ENCODE results near the gene RPS6KA1. TPM values are rescaled to one million over a fixed set of nuclear protein-coding genes. Genes with fewer than 3 reads are reported as not detected.

Gene RPS6KA1
- polyA plus RNA-seq, 1 donor (not counting 4 experiments of a cell fraction or from before 2014, with no cell fraction given) = 65.9 TPM

- peaks cover 37 to 49% of the 10 kb centered on the region in 2 experiments for H3K36me3 ChIP-seq (ENCODE audit: control insufficient read depth in 2 of 2, extremely low read depth in 1 of 2, insufficient read depth in 2 of 2, low read length in 2 of 2)
- no peak overlapping the region for H3K9ac ChIP-seq (ENCODE audit: control insufficient read depth, extremely low read depth, insufficient read depth, low read length)
- H3K9me1 ChIP-seq (ENCODE audit: control insufficient read depth, extremely low read depth, insufficient read depth, low read length) = no peaks in the 10 kb centered on the region
- DNase-seq (ENCODE audit: low read depth, low spot score) = no peak
- dilution Hi-C loops (cut with MboI; ENCODE audit: extremely low pct_ligation_motif_present, low sequenced_read_pairs) = no loop called here
- H3K79me2 ChIP-seq (ENCODE audit: control insufficient read depth, insufficient read depth, low read length) = no peaks in the 10 kb centered on the region
- no peak overlapping the region for H2AFZ ChIP-seq (ENCODE audit: control insufficient read depth, low read length)
- FAIRE-seq = no peak
- no peak overlapping the region for H3K27ac ChIP-seq (ENCODE audit: control insufficient read depth, insufficient read depth, low read length)
- TF ChIP-seq EZH2 (IDR thresholded peaks at IDR 0.05; ENCODE audit: low read length) = no peak
- no peak for TF ChIP-seq CTCF (optimal IDR thresholded peaks at IDR 0.05 in 1 of 3, IDR thresholded peaks at IDR 0.05 in 1 of 3, conservative IDR thresholded peaks at IDR 0.05 in 1 of 3; ENCODE audit: extremely low read depth in 1 of 3, insufficient read depth in 2 of 3, low read length in 3 of 3)
- H3K27me3 ChIP-seq (ENCODE audit: control insufficient read depth, extremely low read depth, insufficient read depth, low read length) = no peaks in the 10 kb centered on the region
- no peak overlapping the region for H3K4me2 ChIP-seq (ENCODE audit: control insufficient read depth, extremely low read depth, insufficient read depth, low read depth, low read length)
- peaks cover 4% of the 10 kb centered on the region for H4K20me1 ChIP-seq (ENCODE audit: control insufficient read depth, extremely low read depth, insufficient read depth, low read length)
- no peaks in the 10 kb centered on the region for H3K4me1 ChIP-seq (ENCODE audit: control insufficient read depth, extremely low read depth, insufficient read depth, low read length)
- H3K9me3 ChIP-seq (ENCODE audit: control insufficient read depth, low read depth, low read length) = no peaks in the 10 kb centered on the region
- no peak overlapping the region for H3K4me3 ChIP-seq (ENCODE audit: control insufficient read depth in 2 of 3, extremely low read depth in 1 of 3, insufficient read depth in 2 of 3, low read depth in 1 of 3, low read length in 3 of 3)
Observed at GRCh38 chr1:26574018-26574417, 44.5 kb downstream of the RPS6KA1 start.

GRCh38 chr1:26574719-26575251, 45.2 kb downstream of the RPS6KA1 start:
- H3K9me3 ChIP-seq (ENCODE audit: control insufficient read depth, low read depth, low read length) = no peaks in the 10 kb centered on the region
- H2AFZ ChIP-seq (ENCODE audit: control insufficient read depth, low read length) = no peak overlapping the region
- dilution Hi-C loops (cut with MboI; ENCODE audit: extremely low pct_ligation_motif_present, low sequenced_read_pairs) = no loop called here
- FAIRE-seq (no peak), DNase-seq (ENCODE audit: low read depth, low spot score) (no peak)
- TF ChIP-seq EZH2 (IDR thresholded peaks at IDR 0.05; ENCODE audit: low read length) (no peak), CTCF (optimal IDR thresholded peaks at IDR 0.05 in 1 of 3, IDR thresholded peaks at IDR 0.05 in 1 of 3, conservative IDR thresholded peaks at IDR 0.05 in 1 of 3; ENCODE audit: extremely low read depth in 1 of 3, insufficient read depth in 2 of 3, low read length in 3 of 3) (no peak)
- H3K36me3 ChIP-seq (ENCODE audit: control insufficient read depth in 2 of 2, extremely low read depth in 1 of 2, insufficient read depth in 2 of 2, low read length in 2 of 2) = peaks cover 37 to 42% of the 10 kb centered on the region in 2 experiments
- H4K20me1 ChIP-seq (ENCODE audit: control insufficient read depth, extremely low read depth, insufficient read depth, low read length) = peaks cover 4% of the 10 kb centered on the region
- no peak overlapping the region for H3K4me2 ChIP-seq (ENCODE audit: control insufficient read depth, extremely low read depth, insufficient read depth, low read depth, low read length)
- H3K4me1 ChIP-seq (ENCODE audit: control insufficient read depth, extremely low read depth, insufficient read depth, low read length) = no peaks in the 10 kb centered on the region
- no peaks in the 10 kb centered on the region for H3K9me1 ChIP-seq (ENCODE audit: control insufficient read depth, extremely low read depth, insufficient read depth, low read length)
- H3K4me3 ChIP-seq (ENCODE audit: control insufficient read depth in 2 of 3, extremely low read depth in 1 of 3, insufficient read depth in 2 of 3, low read depth in 1 of 3, low read length in 3 of 3) = no peak overlapping the region
- no peak overlapping the region for H3K27ac ChIP-seq (ENCODE audit: control insufficient read depth, insufficient read depth, low read length)
- no peaks in the 10 kb centered on the region for H3K79me2 ChIP-seq (ENCODE audit: control insufficient read depth, insufficient read depth, low read length)
- H3K27me3 ChIP-seq (ENCODE audit: control insufficient read depth, extremely low read depth, insufficient read depth, low read length) = no peaks in the 10 kb centered on the region
- no peak overlapping the region for H3K9ac ChIP-seq (ENCODE audit: control insufficient read depth, extremely low read depth, insufficient read depth, low read length)
